H1 (cell line): ENCODE data around the gene SCYL1. TPM values are rescaled to one million over a fixed set of nuclear protein-coding genes. Genes with fewer than 3 reads are reported as not detected.
A peak's percentile ranks its signal among the peaks of the same experiment; 100 is the strongest.

ENCODE experiments used
- CTCF ChIA-PET: fragments of 300-600 bp; sonication (Branson Sonifier 250); formaldehyde crosslinking; loops from one replicate; lab custom pipeline; 2021; ENCODE audit not compliant: partially characterized antibody; lab: Charles Lee
- POLR2A ChIA-PET: fragments of 300-600 bp; sonication (Branson Sonifier 250); formaldehyde crosslinking; loops from one replicate; lab custom pipeline; 2021; ENCODE audit warnings: inconsistent platforms; ENCODE audit not compliant: partially characterized antibody; lab: Charles Lee
- DNase-seq, 2 experiments: peaks; one replicate each; pipeline versions ENCODE4 v3.0.0 to v3.0.0-alpha.2; 2010 to 2022; ENCODE audit warnings: low spot score in 2 of 2, low read depth in 1 of 2, mixed read lengths in 1 of 2
- FAIRE-seq: peaks from 2 replicates; lab custom pipeline; 2011; peaks lifted over from hg19 to GRCh38; lab: Jason Lieb, UNC
- H2AFZ ChIP-seq: 2 replicates; pipeline ENCODE4 v1.8.1; 2012; ENCODE audit warnings: low read length, inconsistent platforms
- H2AK5ac ChIP-seq: 2 replicates; pipeline ENCODE4 v1.6.1; 2013; ENCODE audit warnings: low read depth, low read length
- H2BK120ac ChIP-seq: replicated peaks from 2 replicates; pipeline ENCODE3; 2013; ENCODE audit warnings: low read depth, low read length, inconsistent platforms
- H2BK12ac ChIP-seq: 2 replicates; pipeline ENCODE4 v1.6.1; 2013; ENCODE audit warnings: low read depth, low read length
- H2BK15ac ChIP-seq: 2 replicates; pipeline ENCODE4 v1.6.1; 2013; ENCODE audit warnings: low read length
- H2BK20ac ChIP-seq: 2 replicates; pipeline ENCODE4 v1.6.1; 2013; ENCODE audit warnings: low read length
- H2BK5ac ChIP-seq: 2 replicates; pipeline ENCODE4 v1.6.1; 2013; ENCODE audit warnings: low read depth, low read length
- H3K14ac ChIP-seq: 2 replicates; pipeline ENCODE4 v1.6.1; 2013; ENCODE audit warnings: inconsistent platforms; ENCODE audit not compliant: insufficient read length
- H3K18ac ChIP-seq: 2 replicates; pipeline ENCODE4 v1.6.1; 2013; ENCODE audit warnings: low read length; ENCODE audit errors: extremely low read depth
- H3K23ac ChIP-seq: 2 replicates; pipeline ENCODE4 v1.6.1; 2013; ENCODE audit warnings: inconsistent platforms; ENCODE audit not compliant: insufficient read length
- H3K23me2 ChIP-seq: 2 replicates; pipeline ENCODE4 v1.6.1; 2013; ENCODE audit warnings: low read depth, low read length
- H3K27ac ChIP-seq: 2 replicates; pipeline ENCODE4 v1.6.1; 2011; ENCODE audit warnings: low read depth, low read length, inconsistent platforms
- H3K27me3 ChIP-seq, 4 experiments: replicated peaks in 1 of 4; 1 replicate in 1 of 4; 2 replicates in 3 of 4; pipeline versions ENCODE4 v1.6.1 to v1.8.1; 2011 to 2013; ENCODE audit warnings: low read length in 3 of 4, mild to moderate bottlenecking in 3 of 4, inconsistent platforms in 2 of 4, mixed read lengths in 2 of 4, moderate library complexity in 1 of 4; ENCODE audit not compliant: control insufficient read depth in 3 of 4, insufficient read depth in 3 of 4; ENCODE audit errors: extremely low read depth in 1 of 4
- H3K36me3 ChIP-seq, 4 experiments: 2 replicates each; pipeline versions ENCODE4 v1.6.1 to v1.8.1; 2011 to 2013; ENCODE audit warnings: mild to moderate bottlenecking in 4 of 4, low read length in 3 of 4, moderate library complexity in 2 of 4, control low read depth in 1 of 4, inconsistent platforms in 1 of 4; ENCODE audit not compliant: insufficient read depth in 4 of 4, control insufficient read depth in 2 of 4
- H3K4ac ChIP-seq: replicated peaks from 2 replicates; pipeline ENCODE3; 2013; ENCODE audit warnings: low read length, low read depth, mixed read lengths, inconsistent platforms; ENCODE audit not compliant: insufficient read length
- H3K4me1 ChIP-seq, 4 experiments: replicated peaks in 1 of 4; 1 replicate in 1 of 4; 2 replicates in 3 of 4; pipeline versions ENCODE4 v1.6.1 to v1.8.1; 2011 to 2013; ENCODE audit warnings: low read length in 3 of 4, inconsistent platforms in 2 of 4, mixed read lengths in 1 of 4; ENCODE audit not compliant: insufficient read depth in 4 of 4, control insufficient read depth in 3 of 4
- H3K4me2 ChIP-seq, 2 experiments: 2 replicates each; pipeline versions ENCODE4 v1.6.1 to v1.8.1; 2011 to 2013; ENCODE audit warnings: low read depth in 2 of 2, low read length in 2 of 2, control low read depth in 1 of 2, inconsistent platforms in 1 of 2, mild to moderate bottlenecking in 1 of 2; ENCODE audit not compliant: insufficient read depth in 1 of 2
- H3K4me3 ChIP-seq, 4 experiments: fragments of 200-600, 300-600 bp in 1 of 4; sonication (generic), shearing (Covaris generic), sonication (Bioruptor Twin) in 1 of 4; 2 replicates each; pipeline versions ENCODE4 v1.5.1 to v1.8.1; 2011 to 2016; ENCODE audit warnings: low read length in 4 of 4, low read depth in 3 of 4, control low read depth in 2 of 4, inconsistent platforms in 2 of 4, mild to moderate bottlenecking in 2 of 4, mixed read lengths in 1 of 4, moderate library complexity in 1 of 4; ENCODE audit not compliant: insufficient read depth in 2 of 4; ENCODE audit errors: extremely low read depth in 1 of 4
- H3K56ac ChIP-seq: replicated peaks from 2 replicates; pipeline ENCODE3; 2013; ENCODE audit warnings: low read depth, mild to moderate bottlenecking, mixed read lengths, low read length, inconsistent platforms; ENCODE audit not compliant: insufficient read length
- H3K79me1 ChIP-seq: 2 replicates; pipeline ENCODE4 v1.6.1; 2013; ENCODE audit warnings: low read depth, low read length, control low read depth
- H3K79me2 ChIP-seq, 2 experiments: 2 replicates each; pipeline versions ENCODE4 v1.6.1 to v1.8.1; 2012 to 2013; ENCODE audit warnings: low read length in 2 of 2, mild to moderate bottlenecking in 2 of 2, inconsistent platforms in 1 of 2; ENCODE audit not compliant: insufficient read depth in 2 of 2, control insufficient read depth in 1 of 2
- H3K9ac ChIP-seq, 4 experiments: replicated peaks in 1 of 4; 1 replicate in 1 of 4; 2 replicates in 3 of 4; pipeline versions ENCODE4 v1.6.1 to v1.8.1; 2011 to 2013; ENCODE audit warnings: low read depth in 3 of 4, low read length in 3 of 4, control low read depth in 2 of 4, mild to moderate bottlenecking in 2 of 4, moderate library complexity in 2 of 4, inconsistent platforms in 1 of 4; ENCODE audit errors: extremely low read depth in 1 of 4
- H3K9me3 ChIP-seq, 2 experiments: 2 replicates each; pipeline versions ENCODE4 v1.6.1 to v1.8.1; 2012 to 2013; ENCODE audit warnings: mild to moderate bottlenecking in 2 of 2, moderate library complexity in 2 of 2, control low read depth in 1 of 2, inconsistent platforms in 1 of 2, low read depth in 1 of 2, low read length in 1 of 2, mixed read lengths in 1 of 2; ENCODE audit not compliant: insufficient read depth in 2 of 2
- H4K20me1 ChIP-seq, 2 experiments: replicated peaks in 1 of 2; 2 replicates each; pipeline versions ENCODE3 to v1.8.1; 2011 to 2013; ENCODE audit warnings: inconsistent platforms in 2 of 2, low read length in 2 of 2, mild to moderate bottlenecking in 1 of 2; ENCODE audit not compliant: insufficient read depth in 2 of 2, control insufficient read depth in 1 of 2
- H4K5ac ChIP-seq: 2 replicates; pipeline ENCODE4 v1.6.1; 2013; ENCODE audit warnings: low read length, low read depth, mixed read lengths, inconsistent platforms; ENCODE audit not compliant: insufficient read length
- H4K8ac ChIP-seq: 2 replicates; pipeline ENCODE4 v1.8.0; 2013; ENCODE audit warnings: mild to moderate bottlenecking, moderate library complexity, low read length, inconsistent platforms; ENCODE audit not compliant: insufficient read depth; ENCODE audit errors: extremely low read depth
- H4K91ac ChIP-seq: replicated peaks from 2 replicates; pipeline ENCODE3; 2013; ENCODE audit warnings: low read length, mixed read lengths, inconsistent platforms; ENCODE audit not compliant: insufficient read length
- KDM1A ChIP-seq: fragments of 200-600, 300-600 bp; sonication (generic); IDR thresholded peaks from 2 replicates; pipeline ENCODE4 v1.7.1; 2016; ENCODE audit warnings: mild to moderate bottlenecking, low read length, borderline replicate concordance
- YY1 ChIP-seq: IDR thresholded peaks from 2 replicates; pipeline ENCODE4 v1.6.1; 2011; ENCODE audit warnings: low read depth, mild to moderate bottlenecking, low read length
- WGBS, 2 experiments: shearing (Covaris generic) in 1 of 2; methylation state at CpG; one replicate each; pipeline versions ENCODE4 v1.1.6 to v1.1.7; 2013 to 2015; ENCODE audit warnings: low lambda C conversion rate in 2 of 2, mixed read lengths in 2 of 2, inconsistent platforms in 1 of 2, low coverage in 1 of 2, missing lambda C conversion rate in 1 of 2; ENCODE audit not compliant: insufficient replicate concordance in 2 of 2, insufficient coverage in 1 of 2, insufficient read length in 1 of 2; ENCODE audit errors: extremely low coverage in 1 of 2, missing lambda C conversion rate in 1 of 2; 5-methylcytosine and 5-hydroxymethylcytosine counted together
- polyA plus RNA-seq, 7 experiments: library from polyadenylated mRNA; depleted of rRNA in 3 of 7; stranded (reverse) in 5 of 7; unstranded in 2 of 7; fragments of >200 nt in 5 of 7; fragments of 200-250 nt in 2 of 7; gene quantifications; 1 replicate in 5 of 7; 2 replicates in 1 of 7; 4 replicates in 1 of 7; pipeline versions ENCODE4 v1.2.1 to v1.2.3, GENCODE V29; 2011 to 2013; ENCODE audit warnings: missing spikeins in 2 of 7, mixed read lengths in 2 of 7
- total RNA-seq: library from RNA; stranded (reverse); fragmentation: NEBNext Ultra II Directional; extraction: Animal tissue kit (Norgen Biotek cat#: 25700); gene quantifications from 2 replicates; pipeline ENCODE4 v1.2.1, GENCODE V29; 2021

Gene SCYL1
- total and polyA plus RNA-seq, 2 of the 8 experiments (the other 6 are each of a cell fraction or from before 2014, with no cell fraction given): 59.8 to 77.7 TPM

GRCh38 chr11:65529475-65530156 is 4.7 kb downstream of the SCYL1 start:
- H2BK20ac ChIP-seq: no peak overlapping the region
- DNase-seq (no peak), FAIRE-seq (no peak)
- H3K27me3 ChIP-seq: no peaks in the 10 kb centered on the region
- peaks cover 0 to 23% of the 10 kb centered on the region in 2 experiments for H4K20me1 ChIP-seq
- no peak overlapping the region for H2BK120ac ChIP-seq
- no peak overlapping the region for H2BK5ac ChIP-seq
- H3K23ac ChIP-seq: no peak overlapping the region
- H4K5ac ChIP-seq: no peak overlapping the region
- peaks cover 0 to 3% of the 10 kb centered on the region in 2 experiments; a peak in 1 of 4 replicates for H3K79me2 ChIP-seq
- H2AFZ ChIP-seq: no peak overlapping the region
- no peak overlapping the region for H3K4me2 ChIP-seq
- ChIA-PET POLR2A (interaction anchor here (0.6 to 7.7 kb wide), 9 partner anchors 10 to 113 kb away, joined by 3 to 62 read pairs (median 6); partner anchors contain the start of genes EHBP1L1 and PCNX3), CTCF (interaction anchor here (0.5 to 6.1 kb wide), 23 partner anchors 9 to 256 kb away, joined by 3 to 31 read pairs (median 3); partner anchors contain the start of genes EHBP1L1, FAM89B and ZNRD2)
- H3K4me3 ChIP-seq: no peak overlapping the region
- H3K27ac ChIP-seq: no peak overlapping the region
- H2BK15ac ChIP-seq: no peak overlapping the region
- H3K9ac ChIP-seq: no peak overlapping the region
- no peak overlapping the region for H3K14ac ChIP-seq
- no peak overlapping the region for H4K8ac ChIP-seq
- H3K56ac ChIP-seq: no peak overlapping the region
- TF ChIP-seq KDM1A: 0 out of 2 replicates have a peak, but pooled peaks have one; percentile 58
- TF ChIP-seq YY1: no peak
- no peak overlapping the region for H3K18ac ChIP-seq
- no peaks in the 10 kb centered on the region; the same call in 1 of the 2 replicates for H3K79me1 ChIP-seq
- no peak overlapping the region for H4K91ac ChIP-seq
- peaks cover 2 to 24% (median 16%) of the 10 kb centered on the region in 4 experiments for H3K36me3 ChIP-seq
- H2BK12ac ChIP-seq: no peak overlapping the region
- H2AK5ac ChIP-seq: no peak overlapping the region
- H3K23me2 ChIP-seq: peaks cover 8% of the 10 kb centered on the region; the same call in 1 of the 2 replicates
- peaks cover 0 to 7% (median 5%) of the 10 kb centered on the region in 4 experiments; a peak in 5 of 7 replicates for H3K4me1 ChIP-seq
- no peaks in the 10 kb centered on the region for H3K9me3 ChIP-seq
- H3K4ac ChIP-seq: no peak overlapping the region
- 94% methylated on average over 10 of the region's 10 CpGs; no CpG with 5 or more reads in 1 of the 2 experiments for WGBS, 2 experiments
